MCF 10A (cell line): ENCODE results near the gene UBP1. TPM values are rescaled to one million over a fixed set of nuclear protein-coding genes. Genes with fewer than 3 reads are reported as not detected.
A peak's percentile ranks its signal among the peaks of the same experiment; 100 is the strongest.

Experiments used
- BruUV-seq: library from RNA; stranded (reverse); fragments of 400-500 nt; replicated peaks from 2 replicates; lab custom pipeline; 2021; lab: Mats Ljungman, UMichigan
- CTCF ChIA-PET: fragments of 300-600 bp; sonication (Branson Sonifier 250); formaldehyde crosslinking; extraction: SDS; loops from one replicate; lab custom pipeline; 2021; ENCODE audit warnings: antibody characterized with exemption, inconsistent platforms; lab: Yijun Ruan, JAX
- POLR2A ChIA-PET: fragments of 300-600, 350-650 bp; sonication (Branson Sonifier 250); formaldehyde crosslinking; extraction: SDS; loops from one replicate; lab custom pipeline; 2020; ENCODE audit warnings: antibody characterized with exemption, inconsistent platforms; lab: Yijun Ruan, JAX
- DNase-seq: peaks from one replicate; pipeline ENCODE4 v3.0.0-alpha.2; 2018; ENCODE audit not compliant: unreplicated experiment
- H3K27ac Mint-ChIP-seq: one replicate; pipeline ENCODE4 v1.8.0; 2022; ENCODE audit warnings: mild to moderate bottlenecking, low read depth, mixed read lengths; ENCODE audit not compliant: unreplicated experiment
- H3K27me3 Mint-ChIP-seq: one replicate; pipeline ENCODE4 v1.8.0; 2022; ENCODE audit warnings: mixed read lengths; ENCODE audit not compliant: insufficient read depth, unreplicated experiment
- H3K36me3 Mint-ChIP-seq: one replicate; pipeline ENCODE4 v1.8.0; 2022; ENCODE audit warnings: mild to moderate bottlenecking, moderate library complexity, mixed read lengths; ENCODE audit not compliant: insufficient read depth, unreplicated experiment
- H3K4me1 Mint-ChIP-seq: one replicate; pipeline ENCODE4 v1.8.0; 2022; ENCODE audit warnings: mixed read lengths; ENCODE audit not compliant: insufficient read depth, unreplicated experiment
- H3K4me3 Mint-ChIP-seq: one replicate; pipeline ENCODE4 v1.8.0; 2022; ENCODE audit warnings: mild to moderate bottlenecking, moderate library complexity, mixed read lengths; ENCODE audit not compliant: unreplicated experiment
- H3K9me3 Mint-ChIP-seq: one replicate; pipeline ENCODE4 v1.8.0; 2022; ENCODE audit warnings: mixed read lengths; ENCODE audit not compliant: unreplicated experiment
- CTCF ChIP-seq: fragments of 200-600 bp; IDR thresholded peaks from one replicate; pipeline ENCODE4 v1.8.0; 2022; ENCODE audit warnings: antibody characterized with exemption, mild to moderate bottlenecking; ENCODE audit not compliant: unreplicated experiment
- intact Hi-C: fragments of 100-400 bp; cut with micrococcal nuclease; formaldehyde crosslinking; loops from 2 replicates; pipeline ENCODE4 v1.14.1; 2022
- total RNA-seq: library from RNA; stranded (reverse); gene quantifications from 2 replicates; pipeline ENCODE4 v1.2.3, GENCODE V29; 2022

Gene UBP1
- total RNA-seq, 1 experiment from 2014 or later, result 72.6 TPM

- Mint-ChIP-seq H3K36me3 (peaks cover 67% of the 10 kb centered on the region), H3K4me3 (no peak overlapping the region), H3K27ac (no peak overlapping the region), H3K4me1 (peaks cover 13% of the 10 kb centered on the region), H3K27me3 (no peaks in the 10 kb centered on the region), H3K9me3 (no peaks in the 10 kb centered on the region)
- BruUV-seq, result no TSS peak
- ChIA-PET CTCF (interaction anchor here (0.9 to 1.1 kb wide), 2 partner anchors 30 to 271 kb away, joined by 3 read pairs; no protein-coding TSS in a partner anchor), POLR2A (interaction anchor here (1.2 kb wide), 1 partner anchor 36 kb away, joined by 4 read pairs; no protein-coding TSS in a partner anchor)
- no peak for DNase-seq
- no peak for TF ChIP-seq CTCF
- intact Hi-C loops, result no loop called here
Observed at GRCh38 chr3:33402936-33403335, 37.3 kb downstream of the UBP1 start.

GRCh38 chr3:33401781-33402180, 38.4 kb downstream of the UBP1 start:
- Mint-ChIP-seq H3K27ac (peak overlapping the region; percentile 42), H3K4me1 (peaks cover 13% of the 10 kb centered on the region), H3K27me3 (no peaks in the 10 kb centered on the region), H3K9me3 (no peaks in the 10 kb centered on the region), H3K4me3 (no peak overlapping the region), H3K36me3 (peaks cover 68% of the 10 kb centered on the region)
- no TSS peak for BruUV-seq
- intact Hi-C loops, result no loop called here
- ChIA-PET CTCF (interaction anchor here (0.7 to 1.3 kb wide), 10 partner anchors 12 to 1573 kb away, joined by 3 to 6 read pairs (median 3); no protein-coding TSS in a partner anchor), POLR2A (interaction anchor here (0.7 to 2.2 kb wide), 3 partner anchors 15 to 196 kb away, joined by 3 to 8 read pairs (median 3); partner anchors contain the start of gene UBP1)
- no peak for TF ChIP-seq CTCF
- DNase-seq, result no peak

DNA sequence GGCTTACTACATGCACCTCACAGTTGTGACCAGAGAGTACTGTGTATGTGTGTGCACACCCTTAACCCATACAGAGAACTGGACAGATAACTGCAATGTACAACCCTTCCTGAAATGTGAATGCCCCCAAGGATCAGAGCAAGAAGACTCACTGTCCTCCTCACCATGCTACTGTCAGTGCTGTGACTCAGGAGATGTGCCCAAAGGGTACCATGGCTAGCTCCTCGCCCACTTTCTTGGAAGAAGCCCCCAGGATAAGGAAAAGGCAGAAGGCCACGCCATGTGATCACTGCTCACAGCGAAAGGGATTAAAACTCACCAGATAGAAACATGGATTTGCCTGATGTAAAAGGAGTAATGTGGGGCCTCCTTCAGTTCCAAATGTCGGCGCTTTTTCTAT, 41.8 kb downstream of the UBP1 start:
- H3K4me3 Mint-ChIP-seq, result no peak overlapping the region
- peaks cover 67% of the 10 kb centered on the region for H3K36me3 Mint-ChIP-seq
- ChIA-PET CTCF (no interaction called here), POLR2A (interaction anchor here (0.9 kb wide), 1 partner anchor 29 kb away, joined by 3 read pairs; no protein-coding TSS in a partner anchor)
- no peaks in the 10 kb centered on the region for H3K27me3 Mint-ChIP-seq
- no peak for TF ChIP-seq CTCF
- no peak for DNase-seq
- H3K9me3 Mint-ChIP-seq, result no peaks in the 10 kb centered on the region
- H3K27ac Mint-ChIP-seq, result no peak overlapping the region
- no TSS peak for BruUV-seq
- peaks cover 13% of the 10 kb centered on the region for H3K4me1 Mint-ChIP-seq
- intact Hi-C loops, result no loop called here

DNA sequence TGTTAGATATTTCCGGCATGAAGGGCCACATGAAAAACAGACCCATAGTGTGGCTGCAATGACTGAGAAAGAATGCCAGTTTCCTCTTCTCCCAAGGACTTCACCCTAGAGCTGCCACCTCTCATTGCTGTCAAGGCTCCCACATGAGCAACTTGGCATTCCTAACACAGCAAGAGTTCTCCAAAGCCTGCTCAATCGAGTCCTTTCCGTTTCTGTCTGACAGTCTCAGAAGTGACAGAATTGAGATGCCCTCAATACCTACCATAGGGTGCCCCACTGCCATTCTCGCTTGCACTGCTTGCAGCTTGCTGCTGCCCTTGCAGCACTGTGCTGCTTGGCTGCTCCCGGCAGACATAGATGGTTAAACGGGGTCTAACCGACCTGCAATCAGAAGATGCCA, 44.3 kb downstream of the UBP1 start:
- no peak overlapping the region for H3K4me3 Mint-ChIP-seq
- no TSS peak for BruUV-seq
- peaks cover 20% of the 10 kb centered on the region for H3K4me1 Mint-ChIP-seq
- H3K9me3 Mint-ChIP-seq, result no peaks in the 10 kb centered on the region
- no peak for DNase-seq
- CTCF ChIA-PET, result interaction anchor here (0.6 to 2.0 kb wide), 3 partner anchors 24 to 924 kb away, joined by 3 to 9 read pairs (median 5); no protein-coding TSS in a partner anchor
- intact Hi-C loops, result no loop called here
- H3K27me3 Mint-ChIP-seq, result no peaks in the 10 kb centered on the region
- TF ChIP-seq CTCF, result no peak
- H3K36me3 Mint-ChIP-seq, result peaks cover 73% of the 10 kb centered on the region
- H3K27ac Mint-ChIP-seq, result no peak overlapping the region
- POLR2A ChIA-PET, result no interaction called here
